KBM-7 (cell line): ENCODE measurements around the gene ULK2.
"Not testable (repeated sequence)": the region's sequence is repeated elsewhere in the genome, so short reads cannot be mapped to it uniquely, and the experiment has no call there.

Experiments used
- DNase-seq: peaks from one replicate; pipeline ENCODE4 v3.0.0-alpha.2; 2015
- in situ Hi-C: fragments of 300-500 bp; cut with MboI; formaldehyde crosslinking; loops from 2 replicates; pipeline ENCODE4 v1.14.3; 2020; ENCODE audit warnings: low sequenced_read_pairs, low pct_unique_long_range_greater_than_20kb, mixed read lengths

The ULK2 gene

GRCh38 chr17:19867329-19868078, at the start of gene ULK2:
Gene ULK2 (minus strand): TSS chr17:19867936. CDS start chr17:19867417, 519 bp downstream.
- in situ Hi-C loops: no loop called here
- no peak for DNase-seq

- DNase-seq: no peak
- in situ Hi-C loops: no loop called here
Observed at GRCh38 chr17:19915245-19915978, 47.7 kb upstream of the ULK2 start.

DNA sequence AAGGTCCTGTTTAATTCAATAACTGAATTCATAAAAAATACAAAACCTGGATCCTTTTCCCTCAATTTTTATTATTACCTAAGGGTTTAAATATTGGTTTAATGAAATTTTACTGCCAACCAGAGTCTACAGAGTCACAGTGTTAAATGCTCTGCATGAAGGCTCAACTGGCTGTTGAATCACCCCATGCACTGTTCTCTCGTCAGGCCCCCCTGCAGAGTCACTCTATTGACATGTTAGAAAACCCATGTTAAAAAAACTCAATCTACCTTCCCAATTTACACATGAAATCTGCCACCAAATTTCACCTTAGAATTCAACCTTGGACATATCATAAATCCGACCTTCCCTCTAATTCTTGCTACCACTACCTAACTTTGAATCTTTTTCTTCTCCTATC, 43.3 kb upstream of the ULK2 start:
- in situ Hi-C loops: no loop called here
- no peak for DNase-seq

GRCh38 chr17:19909139-19909538, 41.4 kb upstream of the ULK2 start:
- in situ Hi-C loops: no loop called here
- DNase-seq: no peak

GRCh38 chr17:19905502-19905901, 37.8 kb upstream of the ULK2 start:
- in situ Hi-C loops: no loop called here
- peak; percentile 4 for DNase-seq

DNA sequence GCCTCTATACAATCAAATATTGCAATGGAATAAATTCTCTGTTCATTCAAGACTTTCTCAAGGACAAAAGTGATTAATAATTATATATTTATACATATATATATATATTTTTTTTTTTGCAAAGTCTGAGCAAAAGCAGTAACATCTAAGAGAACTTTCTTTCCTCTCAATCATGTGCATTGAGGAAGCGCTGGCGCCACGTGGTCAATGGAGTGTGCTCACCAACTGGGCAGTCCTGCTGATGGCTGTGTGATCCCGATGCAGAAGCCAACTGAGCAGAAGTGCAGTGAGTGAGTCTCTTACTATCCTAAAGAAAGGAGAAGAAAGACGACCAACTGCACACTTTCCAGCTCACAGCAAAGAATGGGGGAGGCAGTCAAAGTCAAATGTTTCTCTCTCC, 37.2 kb upstream of the ULK2 start:
- in situ Hi-C loops: no loop called here

GRCh38 chr17:19904412-19904811, 36.7 kb upstream of the ULK2 start:
- no peak for DNase-seq
- in situ Hi-C loops: no loop called here

More for the DNA sequence above, 37.2 kb upstream of the ULK2 start:
- no peak for DNase-seq

- DNase-seq: no peak
- in situ Hi-C loops: no loop called here
Observed at GRCh38 chr17:19900809-19901208, 33.1 kb upstream of the ULK2 start.

DNA sequence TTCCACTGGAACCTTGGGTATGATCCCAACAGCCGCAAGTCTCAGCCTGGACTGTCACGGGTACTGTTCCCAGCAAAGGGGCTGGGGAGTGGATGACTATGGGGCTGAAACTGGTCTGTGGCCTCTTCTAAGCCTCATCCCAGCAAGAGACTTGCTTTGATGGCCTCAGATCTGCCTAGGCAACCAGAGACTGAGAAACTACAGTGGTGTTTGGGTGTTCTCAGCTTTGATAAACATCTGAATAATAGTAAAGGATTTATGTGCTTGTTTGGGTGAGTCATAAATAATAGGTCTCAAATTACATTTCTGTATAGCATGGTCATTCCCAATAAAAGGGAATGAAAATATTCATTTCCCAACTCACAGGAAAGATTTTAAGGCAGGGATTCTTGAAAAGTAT, 30.2 kb upstream of the ULK2 start:
- in situ Hi-C loops: no loop called here
- DNase-seq: no peak

- DNase-seq: no peak
- in situ Hi-C loops: no loop called here
Observed at GRCh38 chr17:19897090-19897837, 29.5 kb upstream of the ULK2 start.

GRCh38 chr17:19896679-19897078, 28.9 kb upstream of the ULK2 start:
- in situ Hi-C loops: no loop called here
- no peak for DNase-seq

GRCh38 chr17:19890554-19890953, 22.8 kb upstream of the ULK2 start:
- in situ Hi-C loops, DNase-seq: not testable (repeated sequence)

GRCh38 chr17:19890001-19890400, 22.3 kb upstream of the ULK2 start:
- in situ Hi-C loops: not testable (repeated sequence)

DNA sequence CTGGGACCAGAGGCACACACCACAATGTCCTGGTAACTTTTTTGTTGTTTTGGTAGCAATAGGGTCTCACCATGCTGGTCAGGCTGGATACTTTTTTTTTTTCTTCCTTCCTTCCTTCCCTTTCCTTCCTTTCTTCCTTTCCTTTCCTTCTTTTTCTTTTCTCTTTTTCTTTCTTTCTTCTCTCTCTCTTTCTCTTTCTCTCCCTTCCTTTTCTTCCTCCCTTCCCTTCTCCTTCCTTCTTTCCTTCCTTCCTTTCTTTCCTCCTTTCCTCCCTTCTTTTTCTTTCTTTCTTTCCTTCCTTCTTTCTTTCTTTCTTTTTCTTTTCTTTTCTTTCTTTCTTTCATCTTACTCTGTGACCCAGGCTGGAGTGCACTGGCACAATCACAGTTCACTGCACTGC, 18.4 kb upstream of the ULK2 start:
- no peak for DNase-seq
- in situ Hi-C loops: no loop called here

More at GRCh38 chr17:19890001-19890400, 22.3 kb upstream of the ULK2 start:
- DNase-seq: not testable (repeated sequence)

DNA sequence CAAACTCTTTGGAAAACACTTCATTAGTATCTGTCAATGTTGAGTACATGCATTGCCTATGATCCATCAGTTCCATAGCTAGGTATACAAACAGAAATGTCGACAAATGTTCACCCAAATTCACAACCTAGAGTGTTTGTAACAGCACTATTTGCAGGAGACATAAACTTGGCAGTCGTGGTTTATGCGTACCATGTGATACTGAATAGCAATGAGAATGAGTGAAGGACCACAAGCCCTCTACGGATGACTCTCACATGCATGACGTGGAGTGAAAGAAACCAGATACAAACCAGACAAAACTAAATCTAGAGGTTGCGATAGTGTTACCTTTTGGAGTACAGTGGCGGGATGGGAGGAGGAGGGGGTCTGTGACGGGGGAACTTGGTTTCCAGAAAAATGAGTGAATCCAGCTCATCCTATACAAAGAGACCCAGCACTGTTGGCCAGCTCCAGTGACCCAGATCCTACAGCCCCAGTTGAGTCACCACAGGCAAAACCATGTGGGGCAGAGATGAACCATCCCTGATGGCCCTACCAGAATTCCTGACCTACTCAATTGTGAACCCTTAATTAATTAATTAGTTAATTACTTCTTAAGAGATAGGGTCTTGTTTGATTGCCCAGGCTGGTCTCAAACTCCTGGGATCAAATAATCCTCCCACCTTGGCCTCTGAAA, 15.9 kb upstream of the ULK2 start:
- in situ Hi-C loops: no loop called here
- no peak for DNase-seq

DNA sequence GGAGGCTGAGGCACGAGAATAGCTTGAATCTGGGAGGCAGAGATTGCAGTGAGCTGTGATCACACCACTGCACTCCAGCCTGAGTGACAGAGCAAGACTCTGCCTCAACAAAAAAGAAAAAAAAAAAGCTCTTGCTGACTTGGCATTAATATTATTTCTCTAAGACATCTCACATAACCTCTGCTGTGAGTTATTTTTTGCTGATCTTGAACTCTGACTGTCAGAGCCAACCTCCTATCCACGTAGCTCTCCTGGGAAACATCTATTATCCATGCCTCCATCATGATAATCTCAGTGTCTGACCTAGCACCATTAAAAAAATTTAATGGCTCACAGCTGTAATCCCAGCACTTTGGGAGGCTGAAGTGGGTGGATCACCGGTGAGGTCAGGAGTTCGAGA, 12.7 kb upstream of the ULK2 start:
- in situ Hi-C loops: no loop called here
- no peak for DNase-seq

DNA sequence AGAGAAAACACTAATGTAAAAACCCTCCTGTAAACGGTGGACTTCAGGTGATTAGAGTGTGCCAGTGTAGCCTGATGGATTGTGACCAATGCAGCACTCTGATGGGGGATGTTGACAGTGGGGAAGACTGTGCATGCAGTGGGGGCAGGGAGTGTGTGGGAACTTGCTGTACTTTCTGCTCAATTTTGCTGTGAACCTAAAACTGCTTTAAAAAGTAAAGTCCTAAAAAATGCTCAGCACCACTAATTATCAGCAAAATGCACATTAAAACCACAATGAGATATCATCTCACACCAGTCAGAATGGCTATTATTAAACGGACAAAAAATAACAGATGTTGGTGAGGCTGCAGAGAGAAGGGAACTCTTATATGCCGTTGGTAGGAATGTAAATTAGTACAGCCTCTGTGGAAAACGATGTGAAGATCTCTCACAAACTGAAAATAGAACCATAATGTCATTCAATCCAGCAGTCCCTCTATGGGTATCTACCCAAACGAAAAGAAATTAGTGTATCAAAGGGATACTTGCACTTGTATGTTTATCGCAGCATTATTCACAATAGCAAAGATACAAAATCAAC, 9.7 kb upstream of the ULK2 start:
- DNase-seq: no peak
- in situ Hi-C loops: no loop called here

- peak; percentile 83 for DNase-seq
- in situ Hi-C loops: no loop called here
Observed at GRCh38 chr17:19876529-19877161, 8.9 kb upstream of the ULK2 start.

GRCh38 chr17:19874256-19874655, 6.5 kb upstream of the ULK2 start:
- DNase-seq: no peak
- in situ Hi-C loops: no loop called here
